WTC11 (cell line): ENCODE results near the gene PPP4R4. TPM values are rescaled to one million over a fixed set of nuclear protein-coding genes. Genes with fewer than 3 reads are reported as not detected.

Experiments
- ATAC-seq: fragments of 200-7000 bp; cut with Tn5 transposase; 2 replicates; pipeline ENCODE4 v1.10.0; 2021; ENCODE audit warnings: mild to moderate bottlenecking, moderate library complexity
- CTCF ChIA-PET: fragments of 300-600 bp; sonication (Branson Sonifier 250); formaldehyde crosslinking; loops from one replicate; lab custom pipeline; 2021; ENCODE audit warnings: antibody characterized with exemption; lab: Charles Lee
- POLR2A ChIA-PET: fragments of 350-600 bp; sonication (Branson Sonifier 250); formaldehyde crosslinking; loops from one replicate; lab custom pipeline; 2021; ENCODE audit warnings: antibody characterized with exemption; lab: Charles Lee
- DNase-seq: peaks from one replicate; pipeline ENCODE4 v3.0.0; 2021; ENCODE audit warnings: low spot score
- H3K27ac Mint-ChIP-seq: 2 replicates; pipeline ENCODE4 v1.8.0; 2021; ENCODE audit warnings: mixed read lengths
- H3K27me3 Mint-ChIP-seq: 2 replicates; pipeline ENCODE4 v1.8.0; 2021; ENCODE audit warnings: low read depth, mild to moderate bottlenecking, moderate library complexity, mixed read lengths
- H3K36me3 Mint-ChIP-seq: 2 replicates; pipeline ENCODE4 v1.8.0; 2021; ENCODE audit warnings: mixed read lengths
- H3K4me1 Mint-ChIP-seq: 2 replicates; pipeline ENCODE4 v1.8.0; 2022; ENCODE audit warnings: mixed read lengths
- H3K4me3 Mint-ChIP-seq: 2 replicates; pipeline ENCODE4 v1.8.0; 2021; ENCODE audit warnings: mild to moderate bottlenecking, moderate library complexity, mixed read lengths
- H3K9me3 Mint-ChIP-seq: 2 replicates; pipeline ENCODE4 v1.8.0; 2021; ENCODE audit warnings: mixed read lengths
- AR ChIP-seq: fragments of 250-450 bp; sonication (Bioruptor Pico); IDR thresholded peaks from 2 replicates; pipeline ENCODE4 v1.9.0; 2021; ENCODE audit warnings: mild to moderate bottlenecking
- ATF1 ChIP-seq: sonication (generic); formaldehyde crosslinking; IDR thresholded peaks from 2 replicates; pipeline ENCODE4 v1.8.1; 2023; ENCODE audit warnings: mild to moderate bottlenecking, moderate library complexity, missing genetic modification reagents
- ATF6 ChIP-seq: sonication (generic); formaldehyde crosslinking; IDR thresholded peaks from 2 replicates; pipeline ENCODE4 v1.8.1; 2023; ENCODE audit warnings: mild to moderate bottlenecking, missing genetic modification reagents
- E2F5 ChIP-seq: sonication (generic); formaldehyde crosslinking; IDR thresholded peaks from 2 replicates; pipeline ENCODE4 v1.8.1; 2022; ENCODE audit warnings: mild to moderate bottlenecking, moderate library complexity, missing genetic modification reagents
- ESRRA ChIP-seq: sonication (generic); formaldehyde crosslinking; IDR thresholded peaks from 2 replicates; pipeline ENCODE4 v1.8.1; 2022; ENCODE audit warnings: mild to moderate bottlenecking, missing genetic modification reagents, borderline replicate concordance
- FOXJ3 ChIP-seq: sonication (generic); formaldehyde crosslinking; IDR thresholded peaks from 2 replicates; pipeline ENCODE4 v1.9.0; 2021; ENCODE audit warnings: missing genetic modification reagents, mild to moderate bottlenecking, borderline replicate concordance
- JUN ChIP-seq: sonication (generic); formaldehyde crosslinking; IDR thresholded peaks from 2 replicates; pipeline ENCODE4 v1.8.0; 2023; ENCODE audit warnings: mild to moderate bottlenecking, missing genetic modification reagents
- MYBL2 ChIP-seq: sonication (generic); formaldehyde crosslinking; IDR thresholded peaks from 2 replicates; pipeline ENCODE4 v1.8.1; 2023; ENCODE audit warnings: mild to moderate bottlenecking, moderate library complexity, missing genetic modification reagents
- NFYB ChIP-seq: sonication (generic); formaldehyde crosslinking; conservative IDR thresholded peaks from 2 replicates; pipeline ENCODE4 v1.8.0; 2022; ENCODE audit warnings: low read depth, missing genetic modification reagents
- NR2C2 ChIP-seq: sonication (generic); formaldehyde crosslinking; IDR thresholded peaks from 2 replicates; pipeline ENCODE4 v1.8.0; 2022; ENCODE audit warnings: mild to moderate bottlenecking, missing genetic modification reagents
- PRRX2 ChIP-seq: fragments of 250-450 bp; sonication (Bioruptor Pico); IDR thresholded peaks from 2 replicates; pipeline ENCODE4 v1.8.0; 2021; ENCODE audit warnings: mild to moderate bottlenecking
- SMAD3 ChIP-seq: sonication (generic); formaldehyde crosslinking; IDR thresholded peaks from 2 replicates; pipeline ENCODE4 v1.8.0; 2022; ENCODE audit warnings: missing genetic modification reagents, mild to moderate bottlenecking, borderline replicate concordance
- TCF7 ChIP-seq: sonication (generic); formaldehyde crosslinking; IDR thresholded peaks from 2 replicates; pipeline ENCODE4 v1.8.0; 2022; ENCODE audit warnings: mild to moderate bottlenecking, low read depth, missing genetic modification reagents, moderate library complexity
- USF2 ChIP-seq: sonication (generic); formaldehyde crosslinking; IDR thresholded peaks from 2 replicates; pipeline ENCODE4 v1.8.1; 2023; ENCODE audit warnings: mild to moderate bottlenecking, missing genetic modification reagents, moderate library complexity
- ZNF138 ChIP-seq: sonication (generic); formaldehyde crosslinking; conservative IDR thresholded peaks from 2 replicates; pipeline ENCODE4 v1.8.1; 2022; ENCODE audit warnings: mild to moderate bottlenecking, moderate library complexity, missing genetic modification reagents
- ZNF219 ChIP-seq: sonication (generic); formaldehyde crosslinking; IDR thresholded peaks from 2 replicates; pipeline ENCODE4 v1.8.0; 2023; ENCODE audit warnings: missing genetic modification reagents, mild to moderate bottlenecking, borderline replicate concordance
- ZNF671 ChIP-seq: fragments of 250-450 bp; sonication (Bioruptor Pico); IDR thresholded peaks from 2 replicates; pipeline ENCODE4 v1.8.0; 2021; ENCODE audit warnings: mild to moderate bottlenecking
- total RNA-seq: library from RNA; stranded (reverse); gene quantifications from 3 replicates; pipeline ENCODE4 v1.2.3, GENCODE V29; 2021
- TF ChIP-seq, protein P1 (sequence below): sonication (generic); formaldehyde crosslinking; conservative IDR thresholded peaks from 2 replicates; pipeline ENCODE4 v1.8.1; 2022; ENCODE audit warnings: mild to moderate bottlenecking, missing genetic modification reagents
- TF ChIP-seq, protein P2 (sequence below): sonication (generic); formaldehyde crosslinking; IDR thresholded peaks from 2 replicates; pipeline ENCODE4 v1.8.0; 2022; ENCODE audit warnings: mild to moderate bottlenecking, missing genetic modification reagents
- TF ChIP-seq, protein P3 (sequence below): fragments of 250-450 bp; sonication (Bioruptor Pico); IDR thresholded peaks from 2 replicates; pipeline ENCODE4 v1.8.0; 2021; ENCODE audit warnings: mild to moderate bottlenecking
- TF ChIP-seq, protein P4 (sequence below): sonication (generic); formaldehyde crosslinking; IDR thresholded peaks from 2 replicates; pipeline ENCODE4 v1.8.0; 2023; ENCODE audit warnings: missing genetic modification reagents
- TF ChIP-seq, protein P5 (sequence below): sonication (generic); formaldehyde crosslinking; IDR thresholded peaks from 2 replicates; pipeline ENCODE4 v1.8.1; 2023; ENCODE audit warnings: mild to moderate bottlenecking, missing genetic modification reagents, moderate library complexity

PPP4R4 gene
- total RNA-seq, 1 experiment from 2014 or later = 9.6 TPM

DNA sequence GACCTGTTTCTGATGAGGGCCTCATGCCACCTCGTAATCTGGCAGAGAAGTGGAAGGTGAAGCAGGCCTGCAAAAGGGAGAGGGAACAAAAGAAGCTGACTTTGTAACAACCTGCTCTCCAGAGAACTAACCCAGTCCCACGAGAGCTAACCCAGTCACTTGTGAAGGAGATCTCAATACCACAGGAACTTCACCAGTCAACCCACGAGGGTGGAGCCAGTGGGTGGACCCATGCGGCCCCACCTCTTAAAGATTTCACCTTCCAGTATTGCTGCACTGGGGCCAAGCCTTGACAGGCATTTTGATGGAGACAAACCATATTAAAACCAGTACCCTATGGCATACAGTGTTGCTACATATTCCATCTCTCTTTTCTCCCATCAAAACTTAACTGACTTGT lies 63.9 kb downstream of the PPP4R4 start:
- DNase-seq (no peak), ATAC-seq (no peak)
- ChIA-PET CTCF (no interaction called here), POLR2A (no interaction called here)
- no peaks in the 10 kb centered on the region for H3K27me3 Mint-ChIP-seq
- H3K36me3 Mint-ChIP-seq = peaks cover 9% of the 10 kb centered on the region
- H3K9me3 Mint-ChIP-seq = peaks cover 5% of the 10 kb centered on the region; the same call in 1 of the 2 replicates
- no peak overlapping the region for H3K27ac Mint-ChIP-seq
- TF ChIP-seq, protein P1, sequence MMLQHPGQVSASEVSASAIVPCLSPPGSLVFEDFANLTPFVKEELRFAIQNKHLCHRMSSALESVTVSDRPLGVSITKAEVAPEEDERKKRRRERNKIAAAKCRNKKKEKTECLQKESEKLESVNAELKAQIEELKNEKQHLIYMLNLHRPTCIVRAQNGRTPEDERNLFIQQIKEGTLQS (CRISPR knock-in tag) = no peak
- TF ChIP-seq, protein P2, sequence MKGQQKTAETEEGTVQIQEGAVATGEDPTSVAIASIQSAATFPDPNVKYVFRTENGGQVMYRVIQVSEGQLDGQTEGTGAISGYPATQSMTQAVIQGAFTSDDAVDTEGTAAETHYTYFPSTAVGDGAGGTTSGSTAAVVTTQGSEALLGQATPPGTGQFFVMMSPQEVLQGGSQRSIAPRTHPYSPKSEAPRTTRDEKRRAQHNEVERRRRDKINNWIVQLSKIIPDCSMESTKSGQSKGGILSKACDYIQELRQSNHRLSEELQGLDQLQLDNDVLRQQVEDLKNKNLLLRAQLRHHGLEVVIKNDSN = no peak
- TF ChIP-seq NFYB (CRISPR knock-in tag) (no peak), USF2 (CRISPR knock-in tag) (no peak)
- H3K4me1 Mint-ChIP-seq = no peaks in the 10 kb centered on the region
- H3K4me3 Mint-ChIP-seq = no peak overlapping the region

DNA sequence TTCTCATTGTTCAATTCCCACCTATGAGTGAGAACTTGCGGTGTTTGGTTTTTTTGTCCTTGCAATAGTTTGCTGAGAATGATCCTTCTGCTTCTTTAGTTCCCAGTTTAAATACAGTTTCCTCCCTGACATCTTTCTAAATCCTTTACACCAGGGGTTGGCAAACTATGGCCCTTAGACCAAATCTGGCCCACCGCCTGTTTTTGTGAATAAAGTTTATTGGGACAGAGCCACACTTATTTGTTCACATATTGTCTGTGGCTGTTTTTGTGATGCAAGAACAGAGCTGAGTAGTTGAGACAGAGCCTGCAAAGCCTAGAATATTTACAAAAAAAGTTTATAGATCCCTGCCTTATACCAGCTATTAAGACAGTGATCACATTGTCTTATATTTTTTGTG lies 65.3 kb downstream of the PPP4R4 start:
- Mint-ChIP-seq H3K4me3 (no peak overlapping the region), H3K27me3 (no peaks in the 10 kb centered on the region), H3K27ac (no peak overlapping the region), H3K36me3 (peaks cover 9% of the 10 kb centered on the region), H3K9me3 (peaks cover 5% of the 10 kb centered on the region; the same call in 1 of the 2 replicates), H3K4me1 (no peaks in the 10 kb centered on the region)
- TF ChIP-seq JUN (no peak), ZNF138 (CRISPR knock-in tag) (no peak), ZNF219 (CRISPR knock-in tag) (no peak), AR (CRISPR knock-in tag) (no peak), NR2C2 (CRISPR knock-in tag) (no peak), ZNF671 (CRISPR knock-in tag) (no peak), ATF6 (CRISPR knock-in tag) (no peak), ATF1 (CRISPR knock-in tag) (no peak), FOXJ3 (CRISPR knock-in tag) (no peak), ESRRA (no peak), TCF7 (CRISPR knock-in tag) (no peak), NFYB (CRISPR knock-in tag) (no peak), SMAD3 (CRISPR knock-in tag) (no peak), PRRX2 (CRISPR knock-in tag) (no peak), MYBL2 (CRISPR knock-in tag) (no peak), E2F5 (CRISPR knock-in tag) (no peak)
- TF ChIP-seq, protein P3, sequence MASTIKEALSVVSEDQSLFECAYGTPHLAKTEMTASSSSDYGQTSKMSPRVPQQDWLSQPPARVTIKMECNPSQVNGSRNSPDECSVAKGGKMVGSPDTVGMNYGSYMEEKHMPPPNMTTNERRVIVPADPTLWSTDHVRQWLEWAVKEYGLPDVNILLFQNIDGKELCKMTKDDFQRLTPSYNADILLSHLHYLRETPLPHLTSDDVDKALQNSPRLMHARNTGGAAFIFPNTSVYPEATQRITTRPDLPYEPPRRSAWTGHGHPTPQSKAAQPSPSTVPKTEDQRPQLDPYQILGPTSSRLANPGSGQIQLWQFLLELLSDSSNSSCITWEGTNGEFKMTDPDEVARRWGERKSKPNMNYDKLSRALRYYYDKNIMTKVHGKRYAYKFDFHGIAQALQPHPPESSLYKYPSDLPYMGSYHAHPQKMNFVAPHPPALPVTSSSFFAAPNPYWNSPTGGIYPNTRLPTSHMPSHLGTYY (CRISPR knock-in tag) = no peak
- TF ChIP-seq, protein P4, sequence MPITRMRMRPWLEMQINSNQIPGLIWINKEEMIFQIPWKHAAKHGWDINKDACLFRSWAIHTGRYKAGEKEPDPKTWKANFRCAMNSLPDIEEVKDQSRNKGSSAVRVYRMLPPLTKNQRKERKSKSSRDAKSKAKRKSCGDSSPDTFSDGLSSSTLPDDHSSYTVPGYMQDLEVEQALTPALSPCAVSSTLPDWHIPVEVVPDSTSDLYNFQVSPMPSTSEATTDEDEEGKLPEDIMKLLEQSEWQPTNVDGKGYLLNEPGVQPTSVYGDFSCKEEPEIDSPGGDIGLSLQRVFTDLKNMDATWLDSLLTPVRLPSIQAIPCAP (CRISPR knock-in tag) = no peak
- TF ChIP-seq, protein P5, sequence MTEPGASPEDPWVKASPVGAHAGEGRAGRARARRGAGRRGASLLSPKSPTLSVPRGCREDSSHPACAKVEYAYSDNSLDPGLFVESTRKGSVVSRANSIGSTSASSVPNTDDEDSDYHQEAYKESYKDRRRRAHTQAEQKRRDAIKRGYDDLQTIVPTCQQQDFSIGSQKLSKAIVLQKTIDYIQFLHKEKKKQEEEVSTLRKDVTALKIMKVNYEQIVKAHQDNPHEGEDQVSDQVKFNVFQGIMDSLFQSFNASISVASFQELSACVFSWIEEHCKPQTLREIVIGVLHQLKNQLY (CRISPR knock-in tag) = no peak
- POLR2A ChIA-PET = no interaction called here
- DNase-seq (no peak), ATAC-seq (no peak)
- CTCF ChIA-PET = no interaction called here
